GM23338 (cell line): ENCODE data around the gene NIN. TPM values are rescaled to one million over a fixed set of nuclear protein-coding genes. Genes with fewer than 3 reads are reported as not detected.
A peak's percentile ranks its signal among the peaks of the same experiment; 100 is the strongest.

Source experiments
- ATAC-seq: fragments of 200-7000 bp; cut with Tn5 transposase; 3 replicates; pipeline ENCODE4 v1.9.1; 2020
- DNase-seq: peaks from one replicate; pipeline ENCODE4 v3.0.0-alpha.2; 2015; ENCODE audit warnings: low spot score
- H2AFZ ChIP-seq: fragments of 200-600 bp; sonication (generic); 2 replicates; pipeline ENCODE4 v1.8.0; 2016; ENCODE audit warnings: antibody characterized with exemption, mild to moderate bottlenecking, moderate library complexity
- H3F3A ChIP-seq: fragments of 200-600 bp; sonication (generic); replicated peaks from 2 replicates; pipeline ENCODE4 v1.8.0; 2017; ENCODE audit warnings: antibody characterized with exemption, mixed run types, low read depth
- H3K27ac ChIP-seq: fragments of 200-600 bp; sonication (generic); 2 replicates; pipeline ENCODE4 v1.6.1; 2016; ENCODE audit warnings: low read depth
- H3K27me3 ChIP-seq: fragments of 200-600 bp; sonication (generic); 2 replicates; pipeline ENCODE4 v1.8.0; 2016; ENCODE audit warnings: mild to moderate bottlenecking, mixed run types, moderate library complexity; ENCODE audit not compliant: insufficient read depth
- H3K36me3 ChIP-seq: fragments of 200-600 bp; sonication (generic); 2 replicates; pipeline ENCODE4 v1.8.0; 2016; ENCODE audit warnings: mild to moderate bottlenecking; ENCODE audit not compliant: insufficient read depth
- H3K4me1 ChIP-seq: fragments of 200-600 bp; sonication (generic); 2 replicates; pipeline ENCODE4 v1.8.0; 2016; ENCODE audit warnings: mild to moderate bottlenecking, moderate library complexity; ENCODE audit not compliant: insufficient read depth
- H3K4me2 ChIP-seq: fragments of 200-600 bp; sonication (generic); 2 replicates; pipeline ENCODE4 v1.7.1; 2017; ENCODE audit warnings: mixed run types
- H3K4me3 ChIP-seq: fragments of 200-600 bp; sonication (generic); 2 replicates; pipeline ENCODE4 v1.6.1; 2016; ENCODE audit warnings: mixed run types
- H3K79me2 ChIP-seq: fragments of 200-600 bp; sonication (generic); replicated peaks from 2 replicates; pipeline ENCODE4 v1.8.0; 2017; ENCODE audit warnings: mild to moderate bottlenecking; ENCODE audit not compliant: insufficient read depth
- H3K9me2 ChIP-seq: fragments of 200-600 bp; sonication (generic); 2 replicates; pipeline ENCODE4 v1.8.0; 2017; ENCODE audit not compliant: insufficient read depth
- H4K20me1 ChIP-seq: fragments of 200-600 bp; sonication (generic); replicated peaks from 2 replicates; pipeline ENCODE4 v1.8.0; 2017; ENCODE audit warnings: mild to moderate bottlenecking; ENCODE audit not compliant: insufficient read depth
- H3K27ac Mint-ChIP-seq: 2 replicates; pipeline ENCODE4 v1.8.0; 2020; ENCODE audit warnings: inconsistent platforms, mild to moderate bottlenecking, moderate library complexity, mixed read lengths
- H3K27me3 Mint-ChIP-seq: 3 replicates; pipeline ENCODE4 v1.8.0; 2022; ENCODE audit warnings: low read depth, mild to moderate bottlenecking, moderate library complexity, mixed read lengths, inconsistent platforms; ENCODE audit not compliant: insufficient read depth, poor library complexity
- H3K36me3 Mint-ChIP-seq: 3 replicates; pipeline ENCODE4 v1.8.0; 2021; ENCODE audit warnings: low read depth, mild to moderate bottlenecking, inconsistent platforms, moderate library complexity, mixed read lengths
- H3K4me1 Mint-ChIP-seq: 3 replicates; pipeline ENCODE4 v1.8.0; 2020; ENCODE audit warnings: mild to moderate bottlenecking, inconsistent platforms, mixed read lengths
- H3K4me3 Mint-ChIP-seq: 3 replicates; pipeline ENCODE4 v1.8.0; 2021; ENCODE audit warnings: moderate library complexity, mild to moderate bottlenecking, inconsistent platforms, mixed read lengths
- H3K9me3 Mint-ChIP-seq: 3 replicates; pipeline ENCODE4 v1.8.0; 2020; ENCODE audit warnings: moderate library complexity, mild to moderate bottlenecking, inconsistent platforms, mixed read lengths
- CREB1 ChIP-seq: fragments of 250-450 bp; sonication (Bioruptor Pico); IDR thresholded peaks from 2 replicates; pipeline ENCODE4 v1.5.0; 2020; ENCODE audit warnings: low read depth, mild to moderate bottlenecking, moderate library complexity
- CTCF ChIP-seq, 2 experiments: fragments of 200-600 bp in 1 of 2; sonication (generic) in 1 of 2; conservative IDR thresholded peaks; 2 replicates each; pipeline versions ENCODE4 v1.5.1 to v1.6.1; 2016 to 2017; ENCODE audit warnings: antibody characterized with exemption in 2 of 2, low read depth in 2 of 2, mild to moderate bottlenecking in 2 of 2, moderate library complexity in 1 of 2
- ETS1 ChIP-seq: IDR thresholded peaks from 2 replicates; pipeline ENCODE4 v1.6.1; 2016; ENCODE audit warnings: antibody characterized with exemption
- EZH2 ChIP-seq: fragments of 200-600 bp; sonication (generic); IDR thresholded peaks from one replicate; pipeline ENCODE4 v1.8.0; 2017; ENCODE audit warnings: antibody characterized with exemption, mild to moderate bottlenecking, low read depth; ENCODE audit not compliant: unreplicated experiment
- EZH2phosphoT487 ChIP-seq: fragments of 200-600 bp; sonication (generic); IDR thresholded peaks from one replicate; pipeline ENCODE4 v1.8.1; 2018; ENCODE audit warnings: antibody characterized with exemption; ENCODE audit not compliant: unreplicated experiment
- JUNB ChIP-seq: IDR thresholded peaks from one replicate; pipeline ENCODE4 v1.6.1; 2016; ENCODE audit warnings: antibody characterized with exemption; ENCODE audit not compliant: unreplicated experiment
- NANOG ChIP-seq: IDR thresholded peaks from 2 replicates; pipeline ENCODE4 v1.6.1; 2016; ENCODE audit warnings: antibody characterized with exemption, borderline replicate concordance
- POLR2AphosphoS5 ChIP-seq: IDR thresholded peaks from 2 replicates; pipeline ENCODE4 v1.6.1; 2016; ENCODE audit warnings: antibody characterized with exemption, low read depth
- STAT1 ChIP-seq: IDR thresholded peaks from one replicate; pipeline ENCODE4 v1.6.1; 2016; ENCODE audit warnings: antibody characterized with exemption; ENCODE audit not compliant: unreplicated experiment
- ZNF114 ChIP-seq: fragments of 250-450 bp; sonication (Bioruptor Pico); IDR thresholded peaks from 2 replicates; pipeline ENCODE4 v1.5.0; 2020; ENCODE audit warnings: mild to moderate bottlenecking, moderate library complexity
- ZNF331 ChIP-seq: fragments of 250-450 bp; sonication (Bioruptor Pico); IDR thresholded peaks from 2 replicates; pipeline ENCODE4 v1.5.0; 2020; ENCODE audit warnings: low read depth, mild to moderate bottlenecking, moderate library complexity
- polyA plus RNA-seq: library from polyadenylated mRNA; unstranded; fragments of >200 nt; fragmentation: Nextera tagmentation; extraction: Ambion mirVana; gene quantifications from 2 replicates; pipeline ENCODE4 v1.2.1, GENCODE V29; 2016
- total RNA-seq: library from RNA; depleted of rRNA; stranded (reverse); fragments of >200 nt; shearing (Covaris generic); gene quantifications from 2 replicates; pipeline ENCODE4 v1.2.3, GENCODE V29; 2014
- TF ChIP-seq, protein P1 (sequence below): fragments of 250-450 bp; sonication (Bioruptor Pico); IDR thresholded peaks from 2 replicates; pipeline ENCODE4 v1.5.0; 2020; ENCODE audit warnings: mild to moderate bottlenecking, moderate library complexity
- TF ChIP-seq, protein P2 (sequence below): IDR thresholded peaks from one replicate; pipeline ENCODE4 v1.6.1; 2018; ENCODE audit warnings: antibody characterized with exemption; ENCODE audit not compliant: unreplicated experiment

Gene NIN
- total and polyA plus RNA-seq, 2 experiments from 2014 or later = 7.4 to 17.4 TPM

- H3K36me3 ChIP-seq = no peaks in the 10 kb centered on the region
- no peak overlapping the region for H3K4me3 ChIP-seq
- TF ChIP-seq JUNB = no peak
- no peak for TF ChIP-seq EZH2
- TF ChIP-seq ETS1 = no peak
- no peak for TF ChIP-seq STAT1
- no peak for TF ChIP-seq ZNF331 (CRISPR knock-in tag)
- TF ChIP-seq CTCF (conservative IDR thresholded peaks at IDR 0.05; ENCODE audit: low read depth in 2 of 2) = no peak
- no peak for TF ChIP-seq CREB1 (CRISPR knock-in tag)
- TF ChIP-seq EZH2phosphoT487 = no peak
- TF ChIP-seq, protein P1, sequence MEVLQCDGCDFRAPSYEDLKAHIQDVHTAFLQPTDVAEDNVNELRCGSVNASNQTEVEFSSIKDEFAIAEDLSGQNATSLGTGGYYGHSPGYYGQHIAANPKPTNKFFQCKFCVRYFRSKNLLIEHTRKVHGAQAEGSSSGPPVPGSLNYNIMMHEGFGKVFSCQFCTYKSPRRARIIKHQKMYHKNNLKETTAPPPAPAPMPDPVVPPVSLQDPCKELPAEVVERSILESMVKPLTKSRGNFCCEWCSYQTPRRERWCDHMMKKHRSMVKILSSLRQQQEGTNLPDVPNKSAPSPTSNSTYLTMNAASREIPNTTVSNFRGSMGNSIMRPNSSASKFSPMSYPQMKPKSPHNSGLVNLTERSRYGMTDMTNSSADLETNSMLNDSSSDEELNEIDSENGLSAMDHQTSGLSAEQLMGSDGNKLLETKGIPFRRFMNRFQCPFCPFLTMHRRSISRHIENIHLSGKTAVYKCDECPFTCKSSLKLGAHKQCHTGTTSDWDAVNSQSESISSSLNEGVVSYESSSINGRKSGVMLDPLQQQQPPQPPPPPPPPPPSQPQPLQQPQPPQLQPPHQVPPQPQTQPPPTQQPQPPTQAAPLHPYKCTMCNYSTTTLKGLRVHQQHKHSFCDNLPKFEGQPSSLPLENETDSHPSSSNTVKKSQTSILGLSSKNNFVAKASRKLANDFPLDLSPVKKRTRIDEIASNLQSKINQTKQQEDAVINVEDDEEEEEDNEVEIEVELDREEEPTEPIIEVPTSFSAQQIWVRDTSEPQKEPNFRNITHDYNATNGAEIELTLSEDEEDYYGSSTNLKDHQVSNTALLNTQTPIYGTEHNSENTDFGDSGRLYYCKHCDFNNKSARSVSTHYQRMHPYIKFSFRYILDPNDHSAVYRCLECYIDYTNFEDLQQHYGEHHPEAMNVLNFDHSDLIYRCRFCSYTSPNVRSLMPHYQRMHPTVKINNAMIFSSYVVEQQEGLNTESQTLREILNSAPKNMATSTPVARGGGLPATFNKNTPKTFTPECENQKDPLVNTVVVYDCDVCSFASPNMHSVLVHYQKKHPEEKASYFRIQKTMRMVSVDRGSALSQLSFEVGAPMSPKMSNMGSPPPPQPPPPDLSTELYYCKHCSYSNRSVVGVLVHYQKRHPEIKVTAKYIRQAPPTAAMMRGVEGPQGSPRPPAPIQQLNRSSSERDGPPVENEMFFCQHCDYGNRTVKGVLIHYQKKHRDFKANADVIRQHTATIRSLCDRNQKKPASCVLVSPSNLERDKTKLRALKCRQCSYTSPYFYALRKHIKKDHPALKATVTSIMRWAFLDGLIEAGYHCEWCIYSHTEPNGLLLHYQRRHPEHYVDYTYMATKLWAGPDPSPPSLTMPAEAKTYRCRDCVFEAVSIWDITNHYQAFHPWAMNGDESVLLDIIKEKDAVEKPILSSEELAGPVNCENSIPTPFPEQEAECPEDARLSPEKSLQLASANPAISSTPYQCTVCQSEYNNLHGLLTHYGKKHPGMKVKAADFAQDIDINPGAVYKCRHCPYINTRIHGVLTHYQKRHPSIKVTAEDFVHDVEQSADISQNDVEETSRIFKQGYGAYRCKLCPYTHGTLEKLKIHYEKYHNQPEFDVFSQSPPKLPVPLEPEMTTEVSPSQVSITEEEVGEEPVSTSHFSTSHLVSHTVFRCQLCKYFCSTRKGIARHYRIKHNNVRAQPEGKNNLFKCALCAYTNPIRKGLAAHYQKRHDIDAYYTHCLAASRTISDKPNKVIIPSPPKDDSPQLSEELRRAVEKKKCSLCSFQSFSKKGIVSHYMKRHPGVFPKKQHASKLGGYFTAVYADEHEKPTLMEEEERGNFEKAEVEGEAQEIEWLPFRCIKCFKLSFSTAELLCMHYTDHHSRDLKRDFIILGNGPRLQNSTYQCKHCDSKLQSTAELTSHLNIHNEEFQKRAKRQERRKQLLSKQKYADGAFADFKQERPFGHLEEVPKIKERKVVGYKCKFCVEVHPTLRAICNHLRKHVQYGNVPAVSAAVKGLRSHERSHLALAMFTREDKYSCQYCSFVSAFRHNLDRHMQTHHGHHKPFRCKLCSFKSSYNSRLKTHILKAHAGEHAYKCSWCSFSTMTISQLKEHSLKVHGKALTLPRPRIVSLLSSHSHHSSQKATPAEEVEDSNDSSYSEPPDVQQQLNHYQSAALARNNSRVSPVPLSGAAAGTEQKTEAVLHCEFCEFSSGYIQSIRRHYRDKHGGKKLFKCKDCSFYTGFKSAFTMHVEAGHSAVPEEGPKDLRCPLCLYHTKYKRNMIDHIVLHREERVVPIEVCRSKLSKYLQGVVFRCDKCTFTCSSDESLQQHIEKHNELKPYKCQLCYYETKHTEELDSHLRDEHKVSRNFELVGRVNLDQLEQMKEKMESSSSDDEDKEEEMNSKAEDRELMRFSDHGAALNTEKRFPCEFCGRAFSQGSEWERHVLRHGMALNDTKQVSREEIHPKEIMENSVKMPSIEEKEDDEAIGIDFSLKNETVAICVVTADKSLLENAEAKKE (CRISPR knock-in tag) = no peak
- TF ChIP-seq, protein P2, sequence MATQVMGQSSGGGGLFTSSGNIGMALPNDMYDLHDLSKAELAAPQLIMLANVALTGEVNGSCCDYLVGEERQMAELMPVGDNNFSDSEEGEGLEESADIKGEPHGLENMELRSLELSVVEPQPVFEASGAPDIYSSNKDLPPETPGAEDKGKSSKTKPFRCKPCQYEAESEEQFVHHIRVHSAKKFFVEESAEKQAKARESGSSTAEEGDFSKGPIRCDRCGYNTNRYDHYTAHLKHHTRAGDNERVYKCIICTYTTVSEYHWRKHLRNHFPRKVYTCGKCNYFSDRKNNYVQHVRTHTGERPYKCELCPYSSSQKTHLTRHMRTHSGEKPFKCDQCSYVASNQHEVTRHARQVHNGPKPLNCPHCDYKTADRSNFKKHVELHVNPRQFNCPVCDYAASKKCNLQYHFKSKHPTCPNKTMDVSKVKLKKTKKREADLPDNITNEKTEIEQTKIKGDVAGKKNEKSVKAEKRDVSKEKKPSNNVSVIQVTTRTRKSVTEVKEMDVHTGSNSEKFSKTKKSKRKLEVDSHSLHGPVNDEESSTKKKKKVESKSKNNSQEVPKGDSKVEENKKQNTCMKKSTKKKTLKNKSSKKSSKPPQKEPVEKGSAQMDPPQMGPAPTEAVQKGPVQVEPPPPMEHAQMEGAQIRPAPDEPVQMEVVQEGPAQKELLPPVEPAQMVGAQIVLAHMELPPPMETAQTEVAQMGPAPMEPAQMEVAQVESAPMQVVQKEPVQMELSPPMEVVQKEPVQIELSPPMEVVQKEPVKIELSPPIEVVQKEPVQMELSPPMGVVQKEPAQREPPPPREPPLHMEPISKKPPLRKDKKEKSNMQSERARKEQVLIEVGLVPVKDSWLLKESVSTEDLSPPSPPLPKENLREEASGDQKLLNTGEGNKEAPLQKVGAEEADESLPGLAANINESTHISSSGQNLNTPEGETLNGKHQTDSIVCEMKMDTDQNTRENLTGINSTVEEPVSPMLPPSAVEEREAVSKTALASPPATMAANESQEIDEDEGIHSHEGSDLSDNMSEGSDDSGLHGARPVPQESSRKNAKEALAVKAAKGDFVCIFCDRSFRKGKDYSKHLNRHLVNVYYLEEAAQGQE = no peak
- no peak for TF ChIP-seq NANOG
- no peak for TF ChIP-seq ZNF114
- TF ChIP-seq POLR2AphosphoS5 = no peak
- H2AFZ ChIP-seq = peak overlapping the region; percentile 56
- no peak overlapping the region for H3K4me3 Mint-ChIP-seq
- H3K9me2 ChIP-seq = no peaks in the 10 kb centered on the region
- no peaks in the 10 kb centered on the region for H3K27me3 ChIP-seq
- H3K4me2 ChIP-seq = no peak overlapping the region
- no peaks in the 10 kb centered on the region for H3K36me3 Mint-ChIP-seq
- ATAC-seq (peak; percentile 48), DNase-seq (no peak)
- peaks cover 2% of the 10 kb centered on the region for H3K27me3 Mint-ChIP-seq
- H3F3A ChIP-seq = no peaks in the 10 kb centered on the region
- H3K4me1 ChIP-seq = no peaks in the 10 kb centered on the region
- no peak overlapping the region for H3K27ac ChIP-seq
- no peaks in the 10 kb centered on the region for H4K20me1 ChIP-seq
- no peaks in the 10 kb centered on the region for H3K79me2 ChIP-seq
- H3K27ac Mint-ChIP-seq = no peak overlapping the region
- no peaks in the 10 kb centered on the region for H3K9me3 Mint-ChIP-seq
- H3K4me1 Mint-ChIP-seq = peaks cover 6% of the 10 kb centered on the region
Observed at GRCh38 chr14:50678163-50678562, 152.8 kb downstream of the NIN start.
